Endothelial cell of umbilical vein (primary cell): ENCODE measurements around the gene CFAP77. TPM values are rescaled to one million over a fixed set of nuclear protein-coding genes. Genes with fewer than 3 reads are reported as not detected.

ENCODE experiments used
- BruUV-seq: library from RNA; stranded (reverse); fragments of 400-500 nt; replicated peaks from 2 replicates; lab custom pipeline; 2021; lab: Mats Ljungman, UMichigan
- CTCF ChIA-PET: fragments of 300-600, 350-600 bp; sonication (Branson Sonifier 250); formaldehyde crosslinking; loops from one replicate; lab custom pipeline; 2021; ENCODE audit warnings: antibody characterized with exemption, inconsistent platforms; lab: Charles Lee
- POLR2A ChIA-PET: fragments of 300-600, 350-600 bp; sonication (Branson Sonifier 250); formaldehyde crosslinking; loops from one replicate; lab custom pipeline; 2021; ENCODE audit warnings: antibody characterized with exemption, inconsistent platforms; lab: Charles Lee
- DNase-seq: peaks from one replicate; pipeline ENCODE4 v3.0.0-alpha.2; 2011; ENCODE audit warnings: low read depth, low spot score
- FAIRE-seq: peaks from 2 replicates; lab custom pipeline; 2011; peaks lifted over from hg19 to GRCh38; lab: Jason Lieb, UNC
- H2AFZ ChIP-seq: 2 replicates; pipeline ENCODE4 v1.6.0; 2012; ENCODE audit warnings: low read depth, low read length, control low read depth, inconsistent platforms
- H3K27ac ChIP-seq: 2 replicates; pipeline ENCODE4 v1.5.1; 2011; ENCODE audit warnings: low read depth, mild to moderate bottlenecking, control low read depth, low read length, moderate library complexity; ENCODE audit not compliant: insufficient read depth
- H3K27me3 ChIP-seq, 2 experiments: 2 replicates each; pipeline versions ENCODE4 v1.6.0 to v1.6.1; 2011; ENCODE audit warnings: low read length in 2 of 2, mixed read lengths in 1 of 2; ENCODE audit not compliant: control insufficient read depth in 2 of 2, insufficient read depth in 2 of 2
- H3K36me3 ChIP-seq, 2 experiments: 2 replicates in 1 of 2; 3 replicates in 1 of 2; pipeline ENCODE4 v1.5.1; 2011; ENCODE audit warnings: low read length in 2 of 2, mild to moderate bottlenecking in 1 of 2, moderate library complexity in 1 of 2; ENCODE audit not compliant: control insufficient read depth in 2 of 2, insufficient read depth in 2 of 2; ENCODE audit errors: extremely low read depth in 1 of 2
- H3K4me1 ChIP-seq: 3 replicates; pipeline ENCODE4 v1.5.1; 2011; ENCODE audit warnings: mild to moderate bottlenecking, low read length; ENCODE audit not compliant: control insufficient read depth, insufficient read depth; ENCODE audit errors: extremely low read depth
- H3K4me2 ChIP-seq: 2 replicates; pipeline ENCODE4 v1.6.1; 2011; ENCODE audit warnings: low read length, control low read depth, mixed read lengths; ENCODE audit not compliant: insufficient read depth
- H3K4me3 ChIP-seq, 3 experiments: fragments of 200-600 bp in 1 of 3; sonication (generic), shearing (Covaris generic) in 1 of 3; replicated peaks in 1 of 3; 2 replicates each; pipeline ENCODE4 v1.5.1; 2011 to 2016; ENCODE audit warnings: control low read depth in 3 of 3, low read length in 3 of 3, mild to moderate bottlenecking in 2 of 3, inconsistent platforms in 1 of 3, low read depth in 1 of 3, moderate library complexity in 1 of 3; ENCODE audit not compliant: insufficient read depth in 1 of 3
- H3K79me2 ChIP-seq: 2 replicates; pipeline ENCODE4 v1.6.0; 2012; ENCODE audit warnings: low read length, inconsistent platforms; ENCODE audit not compliant: control insufficient read depth, insufficient read depth
- H3K9ac ChIP-seq: replicated peaks from 2 replicates; pipeline ENCODE3; 2011; ENCODE audit warnings: low read length, control low read depth; ENCODE audit not compliant: insufficient read depth; ENCODE audit errors: extremely low read depth
- H3K9me1 ChIP-seq: replicated peaks from 3 replicates; pipeline ENCODE4 v1.6.0; 2011; ENCODE audit warnings: mild to moderate bottlenecking, low read length; ENCODE audit not compliant: control insufficient read depth, insufficient read depth; ENCODE audit errors: extremely low read depth
- H3K9me3 ChIP-seq: replicated peaks from 2 replicates; pipeline ENCODE4 v1.5.1; 2012; ENCODE audit warnings: low read length, inconsistent platforms; ENCODE audit not compliant: control insufficient read depth, insufficient read depth
- H4K20me1 ChIP-seq: replicated peaks from 2 replicates; pipeline ENCODE3; 2011; ENCODE audit warnings: mild to moderate bottlenecking, low read length; ENCODE audit not compliant: control insufficient read depth, insufficient read depth; ENCODE audit errors: extremely low read depth
- CTCF ChIP-seq, 2 donors: IDR thresholded peaks; 1 replicate in 1 of 2; 2 replicates in 1 of 2; pipeline ENCODE4 v1.5.1; 2011; ENCODE audit warnings: low read length in 2 of 2, mild to moderate bottlenecking in 2 of 2, moderate library complexity in 2 of 2, control low read depth in 1 of 2, inconsistent platforms in 1 of 2, low read depth in 1 of 2; ENCODE audit not compliant: insufficient read depth in 1 of 2; ENCODE audit errors: extremely low read depth in 1 of 2
- EZH2 ChIP-seq: IDR thresholded peaks from 2 replicates; pipeline ENCODE4 v1.6.1; 2012; ENCODE audit warnings: borderline replicate concordance, low read depth, mild to moderate bottlenecking, moderate library complexity, low read length, inconsistent platforms; ENCODE audit not compliant: severe bottlenecking
- FOS ChIP-seq: IDR thresholded peaks from 2 replicates; pipeline ENCODE4 v1.6.1; 2011; ENCODE audit warnings: mild to moderate bottlenecking, low read length, moderate library complexity, borderline replicate concordance; ENCODE audit not compliant: insufficient read depth
- GATA2 ChIP-seq: IDR thresholded peaks from 2 replicates; pipeline ENCODE4 v1.7.0; 2011; ENCODE audit warnings: low read depth, mild to moderate bottlenecking, moderate library complexity, mixed read lengths, low read length; ENCODE audit not compliant: insufficient read length, insufficient read depth
- JUN ChIP-seq: IDR thresholded peaks from 2 replicates; pipeline ENCODE4 v1.6.1; 2011; ENCODE audit warnings: borderline replicate concordance, low read depth; ENCODE audit not compliant: insufficient read length, insufficient read depth
- MAX ChIP-seq: IDR thresholded peaks from 2 replicates; pipeline ENCODE4 v1.6.1; 2011; ENCODE audit not compliant: insufficient read depth, insufficient read length
- MYC ChIP-seq: IDR thresholded peaks from one replicate; pipeline ENCODE4 v1.6.1; 2011; ENCODE audit warnings: mild to moderate bottlenecking, low read depth, low read length
- POLR2A ChIP-seq: IDR thresholded peaks from 2 replicates; pipeline ENCODE4 v1.6.1; 2012; ENCODE audit warnings: low read depth, mild to moderate bottlenecking, control low read depth, low read length
- POLR2AphosphoS5 ChIP-seq: IDR thresholded peaks from 2 replicates; pipeline ENCODE4 v1.6.1; 2012; ENCODE audit warnings: low read depth, mild to moderate bottlenecking, control low read depth, low read length, moderate library complexity; ENCODE audit not compliant: insufficient read depth
- dilution Hi-C: fragments of 300-500 bp; cut with MboI; formaldehyde crosslinking; loops from one replicate; pipeline ENCODE4 v1.15.0; 2019; ENCODE audit warnings: low sequenced_read_pairs; ENCODE audit not compliant: extremely low pct_ligation_motif_present
- intact Hi-C: fragments of 100-400 bp; cut with micrococcal nuclease; formaldehyde crosslinking; loops from one replicate; pipeline ENCODE4 v1.10.0; 2022
- polyA plus RNA-seq, 4 experiments: library from polyadenylated mRNA; depleted of rRNA in 3 of 4; stranded (reverse) in 3 of 4; unstranded in 1 of 4; fragments of >200 nt; gene quantifications; 2 replicates each; pipeline versions ENCODE4 v1.2.1 to v1.2.3, GENCODE V29; 2011 to 2012; ENCODE audit warnings: missing spikeins in 1 of 4
- total RNA-seq: library from RNA; stranded (reverse); gene quantifications from 2 replicates; pipeline ENCODE4 v1.2.3, GENCODE V29; 2021

The CFAP77 gene
- total and polyA plus RNA-seq, 2 donors (not counting 3 experiments of a cell fraction or from before 2014, with no cell fraction given) = not detected

DNA sequence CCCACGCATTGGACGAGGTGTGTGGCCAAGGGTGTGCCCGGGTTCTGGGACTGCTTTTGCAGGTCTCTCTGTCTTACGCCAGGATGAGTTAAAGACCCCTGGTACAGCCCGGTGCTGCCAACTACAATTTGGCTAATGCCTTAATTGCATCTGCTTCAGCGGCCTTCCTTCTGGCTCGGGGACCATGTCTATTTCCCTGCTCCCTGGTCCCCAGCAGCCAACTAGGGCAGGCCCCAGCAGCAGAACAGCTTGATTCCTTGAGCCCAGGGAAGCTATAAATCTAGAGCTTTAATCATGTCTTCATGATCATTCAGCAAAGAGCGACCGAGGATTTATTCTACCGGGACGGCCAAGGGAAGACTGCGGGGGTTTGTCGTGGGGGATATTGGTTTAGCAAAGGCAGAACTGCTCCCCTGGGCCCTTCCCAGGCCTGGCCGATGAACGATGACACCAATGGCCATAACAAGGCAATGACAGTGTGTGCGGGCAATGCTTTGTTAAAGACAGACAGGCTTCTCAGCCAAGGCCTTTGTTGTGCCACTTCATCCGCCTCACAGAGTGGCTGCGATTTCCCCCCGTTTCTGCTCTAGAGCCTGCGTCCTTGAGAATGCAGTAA is 51.4 kb downstream of the CFAP77 start:
- Histone ChIP-seq H3K27me3 (peaks cover 0 to 2% of the 10 kb centered on the region in 2 experiments), H3K27ac (no peak overlapping the region), H4K20me1 (no peaks in the 10 kb centered on the region), H3K79me2 (no peaks in the 10 kb centered on the region), H3K4me3 (no peak overlapping the region), H2AFZ (no peak overlapping the region), H3K36me3 (no peaks in the 10 kb centered on the region), H3K4me2 (no peak overlapping the region), H3K9me1 (no peaks in the 10 kb centered on the region), H3K9ac (no peak overlapping the region), H3K9me3 (no peaks in the 10 kb centered on the region), H3K4me1 (no peaks in the 10 kb centered on the region)
- DNase-seq = no peak
- FAIRE-seq = no peak
- TF ChIP-seq EZH2 (no peak), FOS (no peak), GATA2 (no peak), MAX (no peak), POLR2A (no peak), JUN (no peak), MYC (no peak), CTCF (IDR thresholded peaks at IDR 0.05; ENCODE audit: extremely low read depth in 1 of 2, insufficient read depth in 1 of 2, low read depth in 1 of 2, low read length in 2 of 2) (no peak), POLR2AphosphoS5 (no peak)
- ChIA-PET POLR2A (no interaction called here), CTCF (no interaction called here)
- intact Hi-C loops = no loop called here
- dilution Hi-C loops = no loop called here
- no TSS peak for BruUV-seq
